ENCODE measurements around the gene JADE2.
"Not testable (repeated sequence)": the region's sequence is repeated elsewhere in the genome, so short reads cannot be mapped to it uniquely, and the experiment has no call there.

Gene JADE2

GRCh38 chr5:134586866-134587524, 61.5 kb downstream of the JADE2 start:
- peak; percentile 74 for DNase-seq (ENCODE audit: low spot score)

GRCh38 chr5:134590992-134591659, 65.7 kb downstream of the JADE2 start:
- DNase-seq (ENCODE audit: low spot score), result no peak

- no peak for DNase-seq (ENCODE audit: low spot score)
Measured at GRCh38 chr5:134592141-134592746, 66.8 kb downstream of the JADE2 start.

GRCh38 chr5:134594336-134594735, 68.9 kb downstream of the JADE2 start:
- no peak for DNase-seq (ENCODE audit: low spot score)

- DNase-seq (ENCODE audit: low spot score), result no peak
Measured at GRCh38 chr5:134594797-134595457, 69.5 kb downstream of the JADE2 start.

- no peak for DNase-seq (ENCODE audit: low spot score)
Measured at GRCh38 chr5:134595458-134595838, 70.0 kb downstream of the JADE2 start.

GRCh38 chr5:134599820-134600219, 74.3 kb downstream of the JADE2 start:
- DNase-seq (ENCODE audit: low spot score), result not testable (repeated sequence)

- DNase-seq (ENCODE audit: low spot score), result no peak
Measured at GRCh38 chr5:134600600-134600999, 75.1 kb downstream of the JADE2 start.

- no peak for DNase-seq (ENCODE audit: low spot score)
Measured at GRCh38 chr5:134603059-134603458, 77.6 kb downstream of the JADE2 start.

- no peak for DNase-seq (ENCODE audit: low spot score)
Measured at GRCh38 chr5:134604908-134605307, 79.4 kb downstream of the JADE2 start.

GRCh38 chr5:134606726-134607125, 81.3 kb downstream of the JADE2 start:
- DNase-seq (ENCODE audit: low spot score), result no peak

GRCh38 chr5:134608555-134608954, 83.1 kb downstream of the JADE2 start:
- no peak for DNase-seq (ENCODE audit: low spot score)

GRCh38 chr5:134609232-134609851, 83.9 kb downstream of the JADE2 start:
- no peak for DNase-seq (ENCODE audit: low spot score)

- DNase-seq (ENCODE audit: low spot score), result no peak
Measured at GRCh38 chr5:134610725-134611124, 85.3 kb downstream of the JADE2 start.

- no peak for DNase-seq (ENCODE audit: low spot score)
Measured at GRCh38 chr5:134611515-134611914, 86.0 kb downstream of the JADE2 start.

GRCh38 chr5:134614450-134615085, 89.1 kb downstream of the JADE2 start:
- no peak for DNase-seq (ENCODE audit: low spot score)

GRCh38 chr5:134620634-134621033, 95.2 kb downstream of the JADE2 start:
- DNase-seq (ENCODE audit: low spot score), result no peak

- no peak for DNase-seq (ENCODE audit: low spot score)
Measured at GRCh38 chr5:134625559-134625958, 100.1 kb downstream of the JADE2 start.

- no peak for DNase-seq (ENCODE audit: low spot score)
Measured at GRCh38 chr5:134626369-134627014, 101.0 kb downstream of the JADE2 start.
